ENCODE data around the gene CLCN7.
"Not testable (repeated sequence)": the region's sequence is repeated elsewhere in the genome, so short reads cannot be mapped to it uniquely, and the experiment has no call there.

Gene CLCN7

DNA sequence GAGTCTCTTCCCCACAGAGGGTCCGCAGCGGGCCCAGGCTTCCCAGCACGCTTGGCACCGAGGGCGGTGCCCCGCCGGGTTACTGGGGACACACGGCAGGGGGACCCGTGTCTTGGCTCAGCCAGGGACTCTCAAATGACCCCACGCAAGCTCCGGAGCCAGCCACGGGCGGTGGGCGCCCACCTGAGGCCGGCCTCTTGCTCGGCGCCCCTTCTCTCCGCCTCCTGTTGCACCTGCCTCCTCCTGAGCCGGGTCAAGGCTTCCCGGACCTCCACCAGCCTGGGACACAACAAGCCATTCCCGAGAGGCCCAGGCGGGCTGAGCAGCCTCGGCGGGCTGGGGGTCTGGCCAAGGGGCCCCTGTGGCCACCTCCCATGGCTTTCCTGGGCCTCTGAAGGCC, 32.1 kb downstream of the CLCN7 start:
- in situ Hi-C loops (cut with MboI; ENCODE audit: low pct_unique_long_range_greater_than_20kb, low sequenced_read_pairs, unreplicated experiment), result no loop called here
- DNase-seq (ENCODE audit: low spot score), result no peak
- TF ChIP-seq, protein P1, sequence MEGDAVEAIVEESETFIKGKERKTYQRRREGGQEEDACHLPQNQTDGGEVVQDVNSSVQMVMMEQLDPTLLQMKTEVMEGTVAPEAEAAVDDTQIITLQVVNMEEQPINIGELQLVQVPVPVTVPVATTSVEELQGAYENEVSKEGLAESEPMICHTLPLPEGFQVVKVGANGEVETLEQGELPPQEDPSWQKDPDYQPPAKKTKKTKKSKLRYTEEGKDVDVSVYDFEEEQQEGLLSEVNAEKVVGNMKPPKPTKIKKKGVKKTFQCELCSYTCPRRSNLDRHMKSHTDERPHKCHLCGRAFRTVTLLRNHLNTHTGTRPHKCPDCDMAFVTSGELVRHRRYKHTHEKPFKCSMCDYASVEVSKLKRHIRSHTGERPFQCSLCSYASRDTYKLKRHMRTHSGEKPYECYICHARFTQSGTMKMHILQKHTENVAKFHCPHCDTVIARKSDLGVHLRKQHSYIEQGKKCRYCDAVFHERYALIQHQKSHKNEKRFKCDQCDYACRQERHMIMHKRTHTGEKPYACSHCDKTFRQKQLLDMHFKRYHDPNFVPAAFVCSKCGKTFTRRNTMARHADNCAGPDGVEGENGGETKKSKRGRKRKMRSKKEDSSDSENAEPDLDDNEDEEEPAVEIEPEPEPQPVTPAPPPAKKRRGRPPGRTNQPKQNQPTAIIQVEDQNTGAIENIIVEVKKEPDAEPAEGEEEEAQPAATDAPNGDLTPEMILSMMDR (IDR thresholded peaks at IDR 0.05; ENCODE audit: extremely low read depth, insufficient read depth, missing control alignments), result no peak

DNA sequence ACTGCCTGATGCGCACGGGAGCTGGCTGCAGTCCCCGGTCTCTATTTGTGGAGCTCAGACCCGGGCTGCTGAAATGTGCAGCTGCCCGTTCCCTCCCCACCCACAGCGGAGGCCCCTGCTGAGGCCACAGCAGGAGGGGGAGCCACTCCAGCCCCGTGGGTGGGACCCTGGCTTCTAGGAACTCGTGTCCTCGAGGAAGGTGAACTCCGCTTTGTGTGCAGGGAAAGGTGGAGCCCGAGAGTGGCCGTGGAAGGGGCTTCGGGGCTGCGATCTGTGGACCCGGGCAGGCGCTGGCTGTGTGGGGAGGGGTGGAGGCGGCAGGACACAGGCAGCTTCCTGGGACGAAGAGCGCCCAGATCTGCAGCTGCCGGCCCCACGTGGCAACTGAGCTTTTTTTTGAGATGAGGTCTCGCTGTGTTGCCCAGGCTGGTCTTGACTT, 33.4 kb downstream of the CLCN7 start:
- TF ChIP-seq, protein P1 (IDR thresholded peaks at IDR 0.05; ENCODE audit: extremely low read depth, insufficient read depth, missing control alignments), result no peak
- in situ Hi-C loops (cut with MboI; ENCODE audit: low pct_unique_long_range_greater_than_20kb, low sequenced_read_pairs, unreplicated experiment), result no loop called here
- no peak for DNase-seq (ENCODE audit: low spot score)

DNA sequence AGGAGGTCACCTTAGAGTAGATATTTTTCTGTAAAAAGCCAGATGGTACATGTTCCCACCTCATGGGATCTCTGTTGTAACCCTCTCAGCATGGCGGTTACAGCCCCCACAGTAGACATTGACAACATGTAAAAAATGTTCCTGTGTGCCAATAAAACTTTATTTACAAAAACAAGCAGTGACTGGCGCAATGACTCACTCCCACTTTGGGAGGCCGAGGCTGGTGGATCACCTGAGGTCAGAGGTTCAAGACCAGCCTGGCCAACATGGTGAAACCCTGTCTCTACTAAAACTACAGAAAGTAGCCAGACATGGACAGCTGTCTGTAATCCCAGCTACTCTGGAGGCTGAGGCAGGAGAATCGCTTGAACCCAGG, 35.1 kb downstream of the CLCN7 start:
- DNase-seq (ENCODE audit: low spot score); in situ Hi-C loops (cut with MboI; ENCODE audit: low pct_unique_long_range_greater_than_20kb, low sequenced_read_pairs, unreplicated experiment): not testable (repeated sequence)

- TF ChIP-seq, protein P1 (IDR thresholded peaks at IDR 0.05; ENCODE audit: extremely low read depth, insufficient read depth, missing control alignments), result no peak
- in situ Hi-C loops (cut with MboI; ENCODE audit: low pct_unique_long_range_greater_than_20kb, low sequenced_read_pairs, unreplicated experiment), result no loop called here
- no peak for DNase-seq (ENCODE audit: low spot score)
Measured at GRCh38 chr16:1439058-1439698, 35.6 kb downstream of the CLCN7 start.

DNA sequence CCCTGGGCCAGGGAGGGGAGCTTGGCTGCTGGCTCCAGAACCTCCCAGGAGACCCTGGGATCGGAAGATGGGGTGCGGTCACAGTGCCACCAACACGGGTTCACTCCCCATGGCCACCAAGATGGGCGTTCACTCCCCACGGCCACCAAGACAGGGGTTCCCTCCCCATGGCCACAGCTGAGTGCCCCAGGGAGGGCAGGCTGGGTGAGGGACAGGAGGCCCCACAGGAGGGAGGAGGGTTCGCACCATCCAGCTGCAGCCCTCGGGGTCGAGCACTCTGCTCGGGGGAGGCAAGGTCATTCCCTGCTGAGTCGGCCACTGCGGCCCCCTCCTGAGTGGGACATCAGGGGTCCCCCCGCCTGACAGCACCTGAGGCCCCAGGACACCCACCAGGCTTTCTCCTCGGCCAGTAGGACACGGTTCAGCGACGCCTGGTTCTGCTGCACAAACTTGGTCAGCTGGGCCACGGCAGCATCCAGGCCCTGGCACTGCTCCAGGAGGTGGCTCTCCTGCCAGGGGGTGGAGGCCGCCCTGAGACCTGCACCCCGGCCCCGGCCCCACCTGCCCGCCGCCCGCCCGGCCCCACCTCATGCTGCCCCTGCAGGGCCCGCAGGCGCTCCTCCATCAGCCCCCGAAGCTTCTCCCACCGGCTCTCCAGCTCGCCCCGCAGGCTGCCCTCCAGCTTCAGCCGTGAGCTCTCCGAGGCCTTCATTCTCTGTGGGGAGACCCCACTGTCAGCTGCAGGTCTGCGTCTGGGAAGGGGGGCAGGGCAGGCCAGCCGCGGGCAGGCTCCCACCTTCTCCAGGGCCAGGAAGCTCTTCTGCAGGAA, 36.4 kb downstream of the CLCN7 start:
- in situ Hi-C loops (cut with MboI; ENCODE audit: low pct_unique_long_range_greater_than_20kb, low sequenced_read_pairs, unreplicated experiment), result no loop called here
- TF ChIP-seq, protein P1 (IDR thresholded peaks at IDR 0.05; ENCODE audit: extremely low read depth, insufficient read depth, missing control alignments), result no peak
- DNase-seq (ENCODE audit: low spot score), result no peak

DNA sequence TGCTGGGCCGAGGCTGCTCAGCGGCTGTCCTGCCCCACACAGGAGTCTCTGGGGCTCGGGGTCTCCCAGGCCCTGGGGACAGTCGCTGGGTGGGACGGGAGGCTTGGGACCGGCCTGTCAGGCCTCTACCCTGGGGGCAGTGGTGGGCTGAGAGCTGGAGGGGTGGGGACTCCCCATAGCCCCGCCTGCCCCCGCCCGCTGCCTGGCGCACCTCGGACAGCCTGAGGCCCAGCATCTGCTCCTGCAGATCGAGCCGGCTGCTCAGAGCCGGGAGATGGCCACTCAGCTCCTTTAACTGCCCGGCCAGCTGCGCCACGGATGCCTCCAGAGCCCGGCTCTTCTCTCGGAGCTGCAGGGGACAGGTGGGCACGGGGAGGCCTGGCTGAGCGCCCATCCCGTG, 37.2 kb downstream of the CLCN7 start:
- in situ Hi-C loops (cut with MboI; ENCODE audit: low pct_unique_long_range_greater_than_20kb, low sequenced_read_pairs, unreplicated experiment), result no loop called here
- TF ChIP-seq, protein P1 (IDR thresholded peaks at IDR 0.05; ENCODE audit: extremely low read depth, insufficient read depth, missing control alignments), result no peak
- no peak for DNase-seq (ENCODE audit: low spot score)

DNA sequence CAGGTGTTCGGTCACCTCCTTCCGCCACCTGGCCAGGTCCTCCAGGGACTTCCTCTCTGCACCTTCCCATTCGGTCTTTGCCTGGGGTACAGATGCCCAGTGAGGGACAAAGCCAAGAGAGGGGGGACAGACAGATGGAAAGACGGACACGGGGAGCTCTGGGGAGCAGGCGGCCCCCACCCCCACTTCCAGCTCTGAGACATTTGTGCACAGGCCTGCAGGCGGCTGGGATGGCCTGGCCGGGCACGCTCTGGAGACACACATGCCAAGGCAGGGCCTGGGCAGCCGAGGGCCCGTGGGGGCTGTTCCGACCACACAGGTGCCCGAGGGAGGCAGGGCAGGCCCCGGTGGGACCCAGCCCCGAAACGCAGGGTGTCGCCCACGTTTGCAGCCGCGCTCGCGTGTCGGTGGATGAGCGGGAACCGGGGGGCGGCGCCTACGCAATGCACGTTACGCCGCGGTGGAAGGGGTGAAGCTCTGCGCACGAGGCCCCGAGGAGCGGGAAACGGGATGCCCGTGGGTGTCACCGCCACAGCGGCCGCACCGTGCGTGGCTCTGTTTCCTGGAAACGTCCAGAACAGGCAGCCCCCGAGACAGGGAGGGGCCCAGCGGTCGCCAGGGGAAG, 38.0 kb downstream of the CLCN7 start:
- TF ChIP-seq, protein P1 (IDR thresholded peaks at IDR 0.05; ENCODE audit: extremely low read depth, insufficient read depth, missing control alignments), result no peak
- in situ Hi-C loops (cut with MboI; ENCODE audit: low pct_unique_long_range_greater_than_20kb, low sequenced_read_pairs, unreplicated experiment), result no loop called here
- DNase-seq (ENCODE audit: low spot score), result no peak
